Stimulated activated CD4-positive, alpha-beta T cell treated with anti-CD3 and anti-CD28 coated beads, TNF-alpha, amount 100 ng/mL, for 24 hours (primary cell): ENCODE results near the gene SPACA7.
A peak's percentile ranks its signal among the peaks of the same experiment; 100 is the strongest.
"Not testable (repeated sequence)": the region's sequence is repeated elsewhere in the genome, so short reads cannot be mapped to it uniquely, and the experiment has no call there.

Source experiments
- DNase-seq, 3 experiments: peaks; one replicate each; pipeline ENCODE4 v3.0.0-alpha.2; 2020; ENCODE audit warnings: low read depth in 3 of 3

SPACA7 gene

GRCh38 chr13:112424098-112424497 is 47.9 kb downstream of the SPACA7 start:
- no peak for DNase-seq

DNA sequence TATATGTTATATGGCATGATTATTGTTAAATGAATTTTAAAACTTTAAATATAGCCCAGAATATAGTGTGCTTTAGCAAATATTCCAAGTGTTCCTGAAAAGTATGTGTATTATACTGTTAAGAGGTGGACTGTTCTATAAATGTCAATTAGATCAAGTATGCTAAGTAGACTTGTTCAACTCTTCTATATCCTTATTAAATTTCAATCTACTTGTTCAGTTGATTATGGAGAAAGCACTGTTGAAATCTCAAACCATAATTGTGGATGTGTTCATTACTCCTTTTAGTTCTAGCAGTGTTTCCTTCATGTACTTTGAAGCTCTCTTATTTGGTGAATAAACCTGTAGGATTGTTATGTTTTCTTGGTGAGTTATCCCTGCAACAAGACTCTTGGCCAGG is 52.5 kb downstream of the SPACA7 start:
- DNase-seq = no peak

DNA sequence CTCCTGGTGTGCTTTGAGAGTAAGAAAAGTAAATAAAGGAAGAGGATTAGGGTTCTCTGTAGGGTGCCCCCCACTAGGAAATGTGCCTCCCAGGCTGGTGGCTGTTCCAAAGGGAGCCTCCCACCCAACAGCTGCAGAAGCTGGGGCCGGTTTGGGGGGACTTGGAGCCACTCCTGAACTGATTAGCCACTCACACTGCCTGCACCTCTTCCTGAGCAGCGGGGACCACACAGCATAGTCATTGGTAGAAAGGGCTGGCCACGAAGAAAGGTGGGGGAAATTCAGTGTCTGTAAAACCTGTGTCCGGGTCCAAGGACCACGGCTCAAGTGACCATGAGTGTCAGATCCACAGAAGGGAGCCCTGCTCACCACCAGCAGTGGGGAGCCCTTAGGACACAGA is 55.6 kb downstream of the SPACA7 start:
- DNase-seq = no peak

GRCh38 chr13:112432734-112433133 is 56.6 kb downstream of the SPACA7 start:
- DNase-seq = not testable (repeated sequence)

- DNase-seq = not testable (repeated sequence)
Observed at GRCh38 chr13:112433517-112433916, 57.4 kb downstream of the SPACA7 start.

DNA sequence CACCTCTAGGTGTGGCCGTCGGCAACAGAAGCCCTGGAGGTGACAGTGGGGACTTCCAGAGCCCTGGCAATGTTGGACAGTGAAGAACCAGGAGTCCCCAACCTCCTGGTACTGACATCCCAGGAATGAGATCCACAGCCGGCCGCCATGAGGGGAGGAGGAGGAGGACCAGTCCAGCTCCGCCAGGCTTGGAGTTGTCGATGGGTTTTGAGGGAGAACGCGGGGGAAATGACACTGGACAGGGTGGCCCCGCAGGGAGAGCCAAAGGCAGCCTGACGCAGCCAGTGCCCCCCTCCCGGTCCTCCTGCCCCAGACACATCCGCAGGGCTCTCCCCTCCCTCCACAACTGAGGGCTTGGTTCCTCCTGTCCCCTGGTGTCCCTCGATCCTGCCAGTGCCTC is 57.9 kb downstream of the SPACA7 start:
- DNase-seq = no peak

DNA sequence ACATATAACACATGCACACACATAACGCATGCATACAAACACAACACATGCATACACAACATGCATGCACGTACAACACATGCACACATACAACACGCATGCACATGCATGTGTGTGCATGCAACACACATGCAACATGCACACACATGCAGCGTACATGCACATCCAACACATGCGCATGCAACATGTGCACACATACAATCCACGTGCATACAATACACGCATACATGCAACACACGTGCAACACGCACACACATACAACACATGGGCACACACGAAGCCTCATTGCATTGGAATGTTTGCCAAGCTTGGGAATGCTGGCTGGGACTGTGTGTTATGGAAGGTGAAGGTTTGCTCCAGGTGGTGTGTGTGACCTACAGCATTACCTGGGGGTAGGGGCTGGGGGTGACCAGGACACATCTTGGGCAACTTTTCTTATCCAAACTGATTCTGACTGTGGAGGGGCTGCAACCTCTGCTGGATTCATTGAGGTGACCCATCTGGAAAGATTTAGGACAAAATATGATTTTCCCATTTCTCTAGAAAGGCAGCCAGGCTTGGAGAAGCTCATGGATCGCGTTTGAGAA is 58.9 kb downstream of the SPACA7 start:
- no peak for DNase-seq

- DNase-seq = no peak
Observed at GRCh38 chr13:112435973-112436372, 59.8 kb downstream of the SPACA7 start.

DNA sequence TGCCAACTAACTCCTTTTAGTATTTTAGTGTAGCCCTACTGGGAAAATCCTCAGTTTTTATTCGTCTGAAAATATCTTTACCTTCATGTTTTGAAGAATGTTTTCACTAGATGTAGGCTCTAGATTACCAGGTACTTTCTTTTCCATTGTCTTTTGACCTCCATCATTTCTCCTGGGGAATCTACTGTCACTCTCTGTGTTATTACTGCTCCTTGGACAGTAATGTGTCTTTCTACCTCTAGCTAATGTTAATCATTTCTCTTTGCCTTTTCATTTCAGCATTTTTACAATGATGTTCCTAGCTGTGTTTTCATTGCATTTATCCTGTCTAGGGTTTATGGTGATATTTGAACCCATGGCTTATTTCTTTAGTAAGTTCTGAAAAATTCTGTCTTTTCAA is 61.9 kb downstream of the SPACA7 start:
- DNase-seq = no peak

DNA sequence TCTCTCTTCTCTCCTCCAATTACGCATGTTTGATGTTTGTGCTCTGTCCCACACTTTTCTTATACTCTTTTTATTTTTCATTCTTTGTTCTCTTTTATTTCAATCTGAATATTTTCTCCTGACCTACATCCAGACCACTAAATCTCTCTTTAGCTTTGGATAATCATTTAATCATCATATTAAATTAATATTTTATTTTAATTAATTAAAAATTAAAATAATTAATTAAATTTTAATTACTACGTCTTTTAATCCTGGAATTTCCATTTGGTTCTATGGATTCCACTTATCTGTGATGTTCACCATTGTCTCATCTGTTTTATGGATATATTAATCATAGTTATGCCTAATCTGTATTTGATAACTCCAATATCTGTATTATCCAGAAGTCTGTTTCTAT is 62.4 kb downstream of the SPACA7 start:
- DNase-seq = no peak

- DNase-seq = no peak
Observed at GRCh38 chr13:112441226-112441625, 65.1 kb downstream of the SPACA7 start.

DNA sequence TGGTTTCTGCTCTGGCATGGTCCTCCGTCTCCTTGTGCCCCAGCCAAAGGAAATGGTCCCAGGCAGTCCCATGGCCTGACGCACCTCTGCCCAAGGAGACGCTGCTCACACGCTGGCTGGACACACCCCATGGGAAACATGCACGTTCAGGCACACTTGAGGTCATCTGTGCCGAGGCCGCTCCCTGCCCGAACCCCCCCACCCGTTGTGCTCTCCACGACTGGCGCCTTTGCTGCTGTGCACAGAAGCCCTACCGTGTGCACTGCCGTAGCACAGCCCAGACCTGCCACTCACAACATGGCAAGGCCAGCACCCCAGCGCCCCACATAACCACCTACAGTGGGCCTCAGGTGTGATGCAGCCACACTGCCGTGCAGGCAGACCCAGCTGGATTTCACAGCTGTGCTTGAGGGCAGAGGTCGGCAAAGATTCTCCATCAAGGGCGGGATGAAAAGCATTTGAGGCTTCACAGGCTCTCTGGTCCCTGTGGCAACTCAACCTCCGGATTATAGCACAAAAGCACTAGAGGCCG is 65.7 kb downstream of the SPACA7 start:
- DNase-seq = no peak

- DNase-seq = no peak
Observed at GRCh38 chr13:112442483-112443090, 66.4 kb downstream of the SPACA7 start.

GRCh38 chr13:112443191-112443994 is 67.2 kb downstream of the SPACA7 start:
- no peak for DNase-seq

DNA sequence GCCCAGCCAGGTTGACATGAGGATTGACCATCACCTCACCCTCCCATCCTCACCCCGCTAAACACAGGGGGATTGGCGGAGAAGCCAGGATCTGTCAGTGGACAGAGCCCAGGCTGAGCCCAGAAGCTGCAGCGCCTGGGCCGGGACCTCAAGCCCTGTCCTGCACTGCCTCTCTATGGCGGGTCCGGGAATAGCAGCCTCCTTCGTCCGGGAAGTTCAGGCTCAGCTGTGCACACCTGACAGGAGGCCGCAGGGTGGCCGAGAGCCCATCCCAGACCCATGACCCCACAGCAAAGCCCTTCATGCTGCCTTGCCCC is 67.8 kb downstream of the SPACA7 start:
- peak in 2 of 3 experiments; percentile 11 to 62 for DNase-seq

- no peak for DNase-seq
Observed at GRCh38 chr13:112444416-112445399, 68.6 kb downstream of the SPACA7 start.

DNA sequence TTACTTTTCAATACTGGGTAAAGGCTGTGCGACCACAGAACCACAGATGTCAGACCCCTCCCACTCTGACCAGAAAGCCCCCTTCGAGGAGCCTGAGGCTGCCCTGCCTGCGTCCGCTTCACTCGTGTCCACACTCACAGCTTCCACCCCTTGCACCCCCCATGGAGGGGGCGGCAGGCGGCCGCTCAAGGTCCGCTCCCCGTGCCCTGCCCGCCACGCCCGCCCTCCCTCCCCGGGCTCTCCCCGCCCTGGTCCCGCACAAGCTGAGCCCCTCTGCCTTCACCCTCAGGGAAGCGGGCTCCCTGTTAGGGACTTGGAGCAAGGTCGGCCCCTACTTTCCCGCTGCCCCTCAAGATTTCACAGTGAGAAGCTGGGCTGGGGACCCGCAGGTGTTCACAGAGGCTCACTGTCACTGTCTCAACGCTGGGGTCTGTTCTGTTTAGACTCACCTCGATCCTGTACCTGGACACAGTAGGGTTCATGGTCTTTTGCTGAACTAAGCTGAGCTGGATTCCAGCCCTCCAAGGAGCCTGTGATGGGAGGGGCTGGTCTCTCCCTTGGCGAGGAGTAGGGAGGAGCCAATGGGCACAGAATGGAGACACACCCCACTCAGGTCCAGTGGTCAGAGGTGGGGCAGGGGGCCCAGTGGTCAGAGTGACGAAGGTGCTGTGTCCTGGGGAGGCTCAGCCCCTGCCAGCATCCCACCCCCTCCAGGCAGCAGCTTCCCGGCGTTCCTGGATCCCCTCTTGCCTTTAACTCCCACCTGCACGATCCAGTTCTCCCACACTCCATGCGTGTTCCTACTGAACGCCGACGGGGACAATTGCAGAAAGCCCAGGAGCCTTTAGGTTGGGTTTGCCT is 69.5 kb downstream of the SPACA7 start:
- DNase-seq = no peak

GRCh38 chr13:112446347-112446861 is 70.2 kb downstream of the SPACA7 start:
- no peak for DNase-seq

DNA sequence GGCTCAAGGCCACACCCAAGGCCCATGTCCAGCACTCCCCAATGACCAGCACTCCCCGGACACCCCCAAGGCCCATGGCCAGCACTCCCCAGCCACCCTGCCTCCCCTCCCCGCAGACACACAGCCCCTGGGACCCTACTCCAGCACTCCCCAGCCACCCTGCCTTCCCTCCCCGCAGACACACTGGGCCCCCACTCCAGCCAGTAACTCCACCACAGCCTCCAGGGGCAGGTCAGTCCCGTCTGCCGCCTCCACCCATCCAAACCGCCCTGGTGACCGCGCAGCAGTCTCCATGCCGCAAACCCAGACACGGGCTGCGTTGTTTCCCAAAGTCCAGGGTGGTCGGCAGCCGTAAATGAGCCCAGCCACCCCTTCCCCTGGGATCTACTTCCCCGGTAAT is 70.7 kb downstream of the SPACA7 start:
- DNase-seq = no peak

- no peak for DNase-seq
Observed at GRCh38 chr13:112447306-112447705, 71.2 kb downstream of the SPACA7 start.
